Activated CD4-positive, alpha-beta T cell treated with anti-CD3 and anti-CD28 coated beads, Interleukin-2, amount 50 U/mL, for 16 hours (primary cell): ENCODE results near the gene CACNA1C.

Experiments
- DNase-seq: peaks from one replicate; pipeline ENCODE4 v3.0.0-alpha.2; 2020

Gene CACNA1C

DNA sequence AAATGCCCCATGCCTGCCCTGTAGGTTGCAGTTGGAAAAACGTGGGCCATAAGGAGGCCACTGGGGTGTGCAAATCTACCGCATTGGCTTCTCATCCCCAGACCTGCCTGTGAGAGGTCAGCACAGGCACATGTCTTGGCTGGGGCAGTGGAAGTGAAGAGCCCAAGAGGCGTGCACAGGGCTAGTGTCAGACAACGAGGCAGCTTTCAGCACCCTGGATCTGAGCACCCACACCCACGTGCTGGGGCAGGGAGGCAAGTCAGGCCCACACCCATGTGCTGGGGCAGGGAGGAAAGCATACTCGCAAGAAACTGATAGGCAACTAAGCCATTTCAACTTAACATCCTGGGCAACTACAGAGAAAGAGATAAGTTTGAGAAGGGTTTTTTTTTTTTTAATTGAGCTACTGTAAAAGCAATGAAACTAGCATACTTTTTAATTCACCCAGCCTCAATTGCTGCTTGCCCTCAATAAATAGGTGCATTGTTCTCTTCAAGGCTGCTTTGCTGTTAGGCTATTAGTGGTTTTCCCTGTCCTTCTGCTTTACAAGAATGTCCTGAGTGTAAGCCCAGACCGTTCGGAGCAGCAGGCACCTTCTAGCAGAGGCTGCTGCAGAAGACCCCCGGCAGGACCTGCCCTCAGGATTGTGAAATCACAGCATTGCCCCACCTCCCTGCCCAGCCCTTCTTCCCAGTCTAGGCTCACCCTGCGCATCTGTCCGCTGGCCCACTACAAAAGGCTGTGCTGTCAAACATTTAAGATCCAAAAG, 386.7 kb downstream of the CACNA1C start:
- DNase-seq = no peak

DNA sequence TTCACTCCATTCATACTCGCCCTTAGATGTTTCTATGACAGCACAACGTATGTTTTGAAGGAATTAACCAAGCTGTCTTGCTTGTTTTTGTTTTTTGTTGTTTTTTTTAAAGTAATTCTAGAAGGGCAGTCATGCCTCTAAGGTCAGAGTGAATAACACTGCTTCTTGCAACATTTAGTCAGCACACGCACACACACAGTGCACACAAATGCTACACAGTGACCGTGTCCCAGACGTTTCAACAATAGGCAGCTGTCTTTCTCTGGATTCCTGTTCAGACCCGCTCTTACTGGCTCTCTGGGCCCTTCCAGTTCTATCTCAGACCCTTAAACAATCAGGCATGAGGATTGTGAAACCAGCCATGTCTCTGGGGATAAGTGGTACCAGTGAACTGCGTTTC, 391.0 kb downstream of the CACNA1C start:
- no peak for DNase-seq

DNA sequence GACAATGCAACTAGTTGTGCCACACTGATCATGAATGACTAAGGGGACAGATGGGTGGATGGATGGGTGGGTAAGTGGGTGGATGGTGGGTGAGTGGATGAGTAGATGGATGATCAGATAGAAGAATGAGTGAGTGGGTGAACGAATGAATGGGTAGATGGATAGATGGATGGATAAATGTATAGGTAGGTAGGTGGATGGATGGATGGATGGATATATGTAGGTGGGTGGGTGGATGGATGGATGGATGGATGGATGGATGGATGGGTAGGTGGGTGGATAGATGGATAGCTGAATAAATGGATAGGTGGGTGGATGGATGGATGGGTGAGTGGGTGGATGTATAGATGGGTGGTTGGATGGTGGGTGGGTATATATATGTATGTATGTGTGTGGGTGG, 393.2 kb downstream of the CACNA1C start:
- no peak for DNase-seq

- DNase-seq = no peak
Measured at GRCh38 chr12:2447861-2448260, 395.1 kb downstream of the CACNA1C start.

- no peak for DNase-seq
Measured at GRCh38 chr12:2449586-2449985, 396.8 kb downstream of the CACNA1C start.

DNA sequence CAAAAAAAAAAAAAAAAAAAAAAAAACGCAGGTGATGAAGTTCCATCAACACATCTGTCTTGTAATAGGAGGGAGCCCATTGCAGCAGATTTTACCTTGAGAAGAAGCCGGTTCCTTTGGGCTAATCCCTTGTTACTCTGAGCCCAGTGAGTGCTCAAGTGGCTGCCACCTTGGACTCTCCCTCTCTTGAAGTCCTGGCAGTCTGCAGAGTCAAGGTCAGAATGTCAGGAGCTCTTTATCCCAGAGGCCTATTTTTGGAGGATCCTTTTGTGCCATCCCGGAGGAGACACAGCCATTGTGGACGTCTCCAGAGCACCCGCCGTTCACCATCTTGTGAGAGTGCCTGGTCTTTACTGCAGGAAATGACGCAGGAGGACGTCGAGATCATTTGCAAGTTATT, 397.8 kb downstream of the CACNA1C start:
- DNase-seq = no peak

DNA sequence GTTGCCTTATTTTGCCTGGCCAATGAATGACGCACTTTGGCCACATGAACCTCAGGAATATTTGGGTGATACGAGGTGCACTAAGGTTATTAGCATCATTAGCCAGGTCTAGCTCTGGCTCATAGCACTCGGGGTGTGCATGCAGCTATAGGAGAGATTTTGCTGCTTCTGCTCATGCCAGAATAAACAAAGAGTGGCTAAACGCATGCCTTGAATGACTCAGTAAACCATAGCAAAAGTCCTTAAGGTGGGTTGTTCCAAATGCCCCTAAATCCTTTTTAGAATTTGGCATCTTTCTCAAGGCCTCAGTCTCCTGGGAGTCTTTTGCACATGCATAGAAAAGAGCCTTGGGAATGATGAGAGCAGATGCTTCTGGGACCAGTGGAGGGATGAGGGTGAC, 398.2 kb downstream of the CACNA1C start:
- DNase-seq = no peak

- DNase-seq = no peak
Measured at GRCh38 chr12:2451497-2451896, 398.7 kb downstream of the CACNA1C start.

GRCh38 chr12:2453076-2453760, 400.4 kb downstream of the CACNA1C start:
- DNase-seq = no peak

- DNase-seq = no peak
Measured at GRCh38 chr12:2453761-2454090, 400.9 kb downstream of the CACNA1C start.

- no peak for DNase-seq
Measured at GRCh38 chr12:2454601-2455177, 401.9 kb downstream of the CACNA1C start.

DNA sequence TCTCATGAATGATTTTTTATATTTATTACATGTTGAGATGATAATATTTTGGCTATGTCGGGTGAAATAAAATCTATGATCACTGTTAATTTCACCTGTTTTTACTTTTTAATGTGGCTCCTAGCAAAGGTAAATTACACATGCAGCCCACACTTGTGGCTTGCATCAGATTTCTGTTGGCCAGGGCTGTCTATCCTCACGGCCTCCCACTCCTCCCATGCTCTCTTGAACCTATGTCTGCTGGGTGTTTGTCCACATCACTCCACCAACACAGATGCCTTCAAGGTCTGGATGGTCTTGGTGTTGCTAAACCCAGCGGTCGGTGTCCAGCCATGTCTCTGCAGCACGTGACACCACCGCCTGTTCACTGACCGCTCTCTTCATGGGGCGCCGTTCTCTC, 402.6 kb downstream of the CACNA1C start:
- no peak for DNase-seq

- no peak for DNase-seq
Measured at GRCh38 chr12:2456122-2456812, 403.5 kb downstream of the CACNA1C start.

GRCh38 chr12:2456813-2457186, 404.0 kb downstream of the CACNA1C start:
- DNase-seq = no peak

- DNase-seq = no peak
Measured at GRCh38 chr12:2457215-2457932, 404.6 kb downstream of the CACNA1C start.

DNA sequence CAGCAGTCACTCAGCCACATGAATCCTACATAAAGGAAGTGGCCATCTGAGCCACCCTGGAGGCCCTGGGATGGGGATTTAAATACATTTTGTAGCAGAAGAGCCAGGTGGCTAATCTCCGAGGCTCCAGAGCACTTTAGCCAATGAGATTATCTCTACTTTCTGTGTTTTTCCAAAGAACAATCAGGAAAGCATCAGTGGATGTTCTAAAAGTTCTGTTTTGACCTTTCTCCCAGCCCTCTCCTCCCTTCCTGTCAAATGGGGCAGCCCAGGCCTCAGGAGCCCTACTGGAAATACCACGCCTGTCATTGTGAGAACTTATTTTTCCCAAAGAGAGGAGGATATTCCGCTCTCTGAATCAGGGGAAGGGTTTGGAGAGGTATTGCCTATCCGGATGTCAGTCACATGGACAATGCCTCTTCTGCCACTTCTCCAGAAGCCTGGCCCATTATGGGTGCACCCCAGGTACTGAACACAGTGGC, 405.2 kb downstream of the CACNA1C start:
- no peak for DNase-seq

DNA sequence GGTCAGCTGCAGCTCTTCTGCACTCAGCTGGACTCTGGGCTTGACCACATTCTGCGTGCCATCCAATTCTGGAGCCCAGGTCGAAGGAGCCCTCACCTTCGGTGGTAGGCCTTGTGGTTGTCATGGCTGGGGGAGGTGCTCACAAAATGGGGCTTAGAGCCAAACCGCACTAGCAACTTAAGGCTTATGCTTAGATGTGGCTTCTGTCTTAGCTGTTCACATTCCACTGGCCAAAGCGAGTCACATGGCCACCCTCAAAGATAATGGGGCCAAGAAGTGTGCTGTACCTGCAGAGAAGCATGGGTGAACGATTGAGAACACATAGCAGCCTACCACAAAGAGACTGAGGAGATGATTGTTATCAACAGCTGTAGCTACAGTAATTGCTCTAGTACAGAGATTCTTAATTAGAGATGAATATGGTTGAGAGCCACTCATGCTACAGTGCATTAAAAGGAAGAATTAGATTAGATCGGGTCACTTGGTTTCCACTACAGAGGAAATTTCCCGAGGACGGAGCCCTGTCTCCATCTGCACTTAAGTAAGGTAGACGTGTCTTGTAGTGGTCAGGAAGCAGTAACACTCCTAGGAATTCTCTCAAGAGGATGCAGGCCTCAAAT, 407.4 kb downstream of the CACNA1C start:
- no peak for DNase-seq

DNA sequence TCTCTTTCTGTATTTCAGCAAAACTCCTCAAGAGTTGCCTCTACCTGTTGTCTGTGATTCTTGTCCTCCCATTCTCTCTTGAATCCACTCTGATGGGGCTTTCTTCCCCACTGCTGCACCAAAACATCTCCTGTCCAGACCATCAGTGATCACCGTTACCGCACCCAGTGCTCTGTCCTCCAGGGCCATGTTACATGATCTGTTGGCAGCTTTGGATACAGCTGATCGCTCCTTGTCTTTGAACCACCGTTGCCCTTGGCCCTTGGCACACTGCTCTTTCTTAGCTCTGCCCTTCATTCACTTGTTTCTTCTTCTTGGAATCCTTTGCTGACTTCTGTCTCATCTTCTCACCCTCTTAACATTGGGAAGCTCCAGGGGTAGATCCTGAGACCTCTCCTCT, 408.3 kb downstream of the CACNA1C start:
- DNase-seq = no peak

DNA sequence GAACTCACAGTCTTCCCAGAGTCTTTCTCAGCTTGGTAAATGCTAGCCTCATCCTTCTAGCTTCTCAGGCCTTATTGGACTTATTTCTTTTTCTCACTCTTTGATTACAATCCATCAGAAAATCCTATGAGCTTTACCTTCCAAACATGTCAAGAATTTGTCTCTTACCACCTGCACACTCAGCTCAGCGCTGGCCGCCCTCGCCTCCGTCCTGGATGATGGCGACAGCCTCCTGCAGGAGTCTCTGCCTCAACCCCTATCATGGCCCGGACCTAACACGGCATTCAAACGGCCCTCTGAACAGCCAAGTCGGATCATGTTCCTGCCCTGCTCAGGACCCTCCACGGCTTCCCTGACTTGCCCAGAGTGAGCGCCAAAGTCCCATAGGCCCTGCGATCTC, 408.9 kb downstream of the CACNA1C start:
- no peak for DNase-seq

DNA sequence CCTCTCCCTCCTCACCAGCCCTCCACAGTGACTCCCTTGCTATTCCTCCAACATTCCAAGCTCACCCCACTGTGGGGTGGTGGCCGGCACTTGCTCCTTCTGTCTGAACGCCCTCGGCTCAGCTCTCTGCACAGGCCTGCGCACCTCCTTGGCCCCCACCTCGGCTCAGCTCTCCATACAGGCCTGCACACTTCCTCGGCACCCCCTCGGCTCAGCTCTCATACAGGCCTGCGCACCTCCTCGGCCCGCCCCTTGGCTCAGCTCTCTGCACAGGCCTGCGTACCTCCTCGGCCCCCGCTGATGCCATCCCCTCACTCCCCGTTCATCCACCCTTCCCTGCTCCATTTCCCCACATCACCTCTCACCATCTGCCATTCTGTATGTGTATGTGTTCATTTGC, 409.3 kb downstream of the CACNA1C start:
- DNase-seq = no peak

DNA sequence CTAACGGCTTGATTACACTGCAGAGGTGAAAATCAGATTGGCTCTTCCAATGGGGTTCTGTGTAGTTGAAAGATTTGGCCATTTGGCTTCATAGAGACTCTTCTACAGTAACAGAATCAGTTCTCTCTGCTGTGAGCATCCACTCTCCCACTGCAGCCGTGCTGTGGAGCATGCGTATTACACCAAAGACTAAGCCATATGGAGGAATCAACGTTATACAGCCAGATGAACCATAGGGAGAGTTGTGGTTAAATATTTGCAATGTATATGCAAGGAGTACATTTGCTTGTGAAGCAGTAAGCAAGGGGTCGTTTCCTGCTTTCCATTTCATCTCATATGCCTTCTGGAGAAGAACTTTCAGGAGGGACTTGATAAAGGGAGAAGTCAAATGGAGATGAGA, 410.9 kb downstream of the CACNA1C start:
- DNase-seq = no peak

DNA sequence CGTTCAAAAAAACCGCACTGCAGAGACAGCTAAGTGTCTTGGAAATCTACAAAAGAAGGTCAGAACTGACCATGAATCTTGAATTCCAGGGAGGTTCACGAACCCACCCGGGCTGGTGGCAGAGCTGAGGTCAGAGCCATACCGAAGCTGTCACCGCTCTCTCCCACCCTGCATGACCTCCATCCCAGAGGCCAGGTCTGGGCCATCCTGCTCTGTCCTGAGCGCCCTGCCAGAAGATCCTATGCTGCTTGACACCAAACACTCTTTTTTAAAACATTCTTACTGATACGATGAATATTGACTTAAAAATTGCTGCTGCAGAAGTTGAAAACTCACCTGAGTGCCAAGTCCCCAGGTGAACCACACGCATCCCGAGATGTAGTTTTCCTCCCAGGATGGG, 412.9 kb downstream of the CACNA1C start:
- no peak for DNase-seq

DNA sequence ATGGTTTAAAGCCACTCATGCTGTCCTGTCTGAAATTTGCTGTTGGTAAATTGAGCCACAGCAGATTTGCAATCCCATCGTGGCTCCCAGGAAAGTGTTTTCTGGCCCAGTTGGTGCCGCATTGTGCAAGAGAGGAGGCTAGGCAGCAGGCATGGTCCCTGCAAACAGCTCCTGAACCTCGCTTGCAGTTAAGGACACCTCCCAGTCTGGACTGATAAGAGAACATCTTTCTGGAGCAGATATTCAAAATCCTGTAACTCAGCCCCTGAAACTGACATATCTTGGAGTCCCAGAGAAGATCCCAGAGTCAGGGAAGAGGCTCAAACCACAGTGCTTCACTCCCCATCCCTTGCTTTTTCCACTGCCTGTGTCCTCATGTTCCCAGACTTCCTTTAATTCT, 413.4 kb downstream of the CACNA1C start:
- no peak for DNase-seq
